IPS DF 4.7 (cell line): Measurements from ENCODE around the gene MGAT4C.
"Not testable (repeated sequence)": the region's sequence is repeated elsewhere in the genome, so short reads cannot be mapped to it uniquely, and the experiment has no call there.

Source experiments
- DNase-seq: peaks from one replicate; pipeline ENCODE4 v3.0.0-alpha.2; 2013; ENCODE audit warnings: low spot score; ENCODE audit errors: extremely low read depth

The MGAT4C gene

GRCh38 chr12:86134561-86134960 lies 121.6 kb downstream of the MGAT4C start:
- no peak for DNase-seq

- not testable (repeated sequence) for DNase-seq
These were observed 129.3 kb downstream of the MGAT4C start for GRCh38 chr12:86126900-86127299.

DNA sequence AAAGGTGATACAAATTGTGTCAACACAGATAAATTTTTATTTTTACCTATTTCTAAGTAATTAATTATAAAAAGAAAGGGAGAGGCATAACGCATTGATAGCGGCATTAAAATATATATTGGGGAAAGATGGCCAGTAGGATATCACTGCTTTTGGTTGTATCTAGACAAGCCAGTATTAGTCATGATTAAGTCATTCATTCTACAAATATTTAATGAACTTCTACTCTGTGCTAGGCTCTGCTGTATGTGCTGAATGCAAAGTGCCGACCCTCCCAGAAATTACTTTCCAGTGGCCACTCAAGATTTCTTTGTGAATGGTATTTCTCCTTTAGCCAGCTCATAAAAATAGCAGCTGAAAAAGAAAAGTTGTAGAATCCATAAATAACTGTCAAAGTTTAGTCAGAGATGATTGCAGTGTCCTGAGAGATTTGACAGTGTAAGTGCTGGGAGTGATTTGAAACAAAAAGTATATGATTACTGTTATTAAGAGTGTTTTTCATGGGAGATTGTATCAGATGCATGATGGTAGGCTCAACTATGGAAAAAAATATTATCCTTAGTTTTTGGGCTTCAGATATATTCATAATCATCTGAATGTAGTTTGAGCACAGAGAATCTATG lies 133.2 kb downstream of the MGAT4C start:
- no peak for DNase-seq

- no peak for DNase-seq
These were observed 138.0 kb downstream of the MGAT4C start for GRCh38 chr12:86118161-86118560.

GRCh38 chr12:86117711-86118110 lies 138.5 kb downstream of the MGAT4C start:
- DNase-seq = no peak

GRCh38 chr12:86104087-86104486 lies 152.1 kb downstream of the MGAT4C start:
- no peak for DNase-seq

- DNase-seq = no peak
These were observed 159.0 kb downstream of the MGAT4C start for GRCh38 chr12:86097161-86097560.

- no peak for DNase-seq
These were observed 164.5 kb downstream of the MGAT4C start for GRCh38 chr12:86091681-86092080.

DNA sequence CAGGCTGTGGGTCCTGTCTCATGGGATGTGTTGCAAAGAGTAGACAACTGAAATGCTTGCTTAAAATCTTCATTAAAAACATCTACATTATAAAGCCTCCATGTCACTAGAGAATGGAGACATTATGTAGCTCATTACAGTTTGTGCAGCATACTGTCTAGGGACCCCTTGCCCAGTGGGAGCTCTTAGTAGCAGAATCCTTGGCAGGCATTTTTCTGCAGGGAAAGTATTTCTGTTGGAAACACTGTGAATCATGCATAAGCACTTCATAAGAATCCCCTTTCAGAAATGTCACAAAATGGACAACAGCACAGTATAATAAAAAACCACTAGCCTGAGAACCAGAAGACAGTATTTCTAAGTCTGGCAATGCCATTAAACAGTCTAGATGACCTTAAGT lies 174.3 kb downstream of the MGAT4C start:
- DNase-seq = no peak

- not testable (repeated sequence) for DNase-seq
These were observed 197.1 kb downstream of the MGAT4C start for GRCh38 chr12:86059052-86059451.

GRCh38 chr12:86057092-86057845 lies 198.9 kb downstream of the MGAT4C start:
- no peak for DNase-seq

GRCh38 chr12:86052921-86053320 lies 203.3 kb downstream of the MGAT4C start:
- no peak for DNase-seq

DNA sequence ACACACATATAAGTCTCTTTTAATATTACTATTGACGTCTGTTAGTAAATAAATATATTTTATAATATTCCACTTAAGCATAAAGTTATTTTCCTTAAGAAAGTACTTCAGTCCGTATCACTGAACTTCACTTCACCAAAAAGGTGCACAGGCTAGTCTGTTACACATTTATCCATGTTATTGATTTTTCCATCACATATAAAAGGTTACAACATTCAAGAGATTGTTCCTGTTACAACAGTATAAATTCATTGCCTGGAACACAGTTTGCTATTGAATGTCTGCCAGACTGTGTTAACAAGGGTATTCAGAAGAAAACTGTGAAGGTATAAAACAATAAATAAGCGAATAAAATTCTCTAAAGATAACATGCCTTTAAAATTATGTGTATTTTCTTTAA lies 206.2 kb downstream of the MGAT4C start:
- DNase-seq = no peak

DNA sequence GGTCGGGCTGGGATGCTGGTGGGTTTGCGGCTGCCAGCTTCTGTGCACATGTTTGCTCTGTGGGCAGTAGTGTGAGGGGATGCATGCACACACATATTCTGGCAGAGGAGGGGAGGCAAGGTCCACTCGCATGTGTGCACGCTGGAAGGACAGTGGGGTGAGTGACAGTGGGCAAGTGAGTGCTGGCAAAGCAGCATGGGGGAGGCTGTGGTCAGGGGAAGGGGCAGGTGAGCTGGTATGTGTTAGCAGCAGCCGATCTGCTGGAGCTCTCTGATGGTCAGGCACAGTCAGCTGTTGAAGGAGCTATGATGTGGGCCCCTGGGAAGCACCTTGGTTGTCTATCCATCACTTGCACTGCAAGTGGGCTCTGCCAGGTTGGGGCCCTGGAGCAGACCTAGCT lies 211.8 kb downstream of the MGAT4C start:
- DNase-seq = no peak

DNA sequence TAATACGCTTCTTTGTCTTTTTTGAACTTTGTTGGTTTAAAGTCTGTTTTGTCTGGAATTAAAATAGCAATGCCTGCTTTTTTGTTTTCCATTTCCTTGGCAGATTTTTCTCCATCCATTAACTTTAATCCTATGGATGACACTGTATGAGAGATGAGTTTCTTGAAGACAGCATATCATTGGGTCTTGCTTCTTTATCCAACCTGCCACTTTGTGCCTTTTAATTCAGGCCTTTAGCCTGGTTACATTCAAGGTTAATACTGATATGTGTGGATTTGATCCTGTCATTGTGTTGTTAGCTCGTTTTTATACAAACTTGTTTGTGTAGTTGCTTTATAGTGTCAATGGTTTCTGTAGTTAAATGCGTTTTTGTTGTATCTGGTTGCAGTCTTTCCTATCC lies 214.1 kb downstream of the MGAT4C start:
- DNase-seq = no peak

GRCh38 chr12:86018361-86018760 lies 237.8 kb downstream of the MGAT4C start:
- no peak for DNase-seq

- DNase-seq = no peak
These were observed 241.2 kb downstream of the MGAT4C start for GRCh38 chr12:86015026-86015425.

- no peak for DNase-seq
These were observed 249.5 kb downstream of the MGAT4C start for GRCh38 chr12:86006727-86007126.

- DNase-seq = no peak
These were observed 258.1 kb downstream of the MGAT4C start for GRCh38 chr12:85998074-85998473.

- DNase-seq = no peak
These were observed 259.9 kb downstream of the MGAT4C start for GRCh38 chr12:85996280-85996679.

GRCh38 chr12:85993746-85994145 lies 262.4 kb downstream of the MGAT4C start:
- no peak for DNase-seq

DNA sequence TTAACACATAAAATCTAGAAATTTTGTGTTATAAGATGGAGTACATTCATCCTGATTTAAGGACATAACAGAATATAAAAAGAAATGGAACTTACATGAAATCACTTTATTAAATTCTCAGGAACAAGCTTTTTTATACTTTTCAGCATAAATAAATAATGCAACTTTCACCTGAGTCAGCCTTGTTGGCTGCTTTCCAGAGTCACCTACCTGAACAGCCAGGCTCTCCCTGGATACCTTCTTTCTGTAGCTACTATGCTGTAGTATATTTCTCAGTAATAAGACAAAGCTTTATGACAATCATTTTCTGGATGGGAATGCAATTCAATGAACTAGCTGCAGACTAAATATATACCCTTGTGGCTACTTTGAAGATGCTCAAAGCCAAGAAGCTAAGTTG lies 270.2 kb downstream of the MGAT4C start:
- no peak for DNase-seq

GRCh38 chr12:85983601-85984000 lies 272.6 kb downstream of the MGAT4C start:
- DNase-seq = no peak
